ENCODE measurements around the gene FGF11.

Gene FGF11

GRCh38 chr17:7439462-7440112 is at the start of gene FGF11:
Gene FGF11 (plus strand): TSS chr17:7439512. CDS start chr17:7439621, 109 bp downstream.
- H3K27ac ChIP-seq (ENCODE audit: low read depth, low read length) = no peak within 1 kb of the TSS
- H3K4me3 ChIP-seq (ENCODE audit: insufficient read depth, low read length, poor library complexity, severe bottlenecking) = no peak within 1 kb of the TSS

GRCh38 chr17:7389924-7390910 is 49.1 kb upstream of the FGF11 start:
- 0 out of 2 replicates have a peak, but pooled peaks cover 3% of the 10 kb centered on the region for H3F3A ChIP-seq (ENCODE audit: insufficient read depth)
- H3K4me2 ChIP-seq (ENCODE audit: low read depth, low read length, poor library complexity, severe bottlenecking) = no peak overlapping the region
- no peak overlapping the region for H3K9ac ChIP-seq (ENCODE audit: low read length)
- no peak overlapping the region for H2AFZ ChIP-seq (ENCODE audit: low read depth, low read length, severe bottlenecking)
- H3K9me2 ChIP-seq (replicated peaks; ENCODE audit: insufficient read depth, low read length) = no peaks in the 10 kb centered on the region
- H4K20me1 ChIP-seq (ENCODE audit: low read depth, low read length) = no peaks in the 10 kb centered on the region
- no peaks in the 10 kb centered on the region for H3K9me3 ChIP-seq (ENCODE audit: insufficient read depth, low read length)
- no peaks in the 10 kb centered on the region for H3K79me2 ChIP-seq (ENCODE audit: insufficient read depth, low read length)
- no peak overlapping the region for H3K27ac ChIP-seq (ENCODE audit: low read depth, low read length)
- H3K27me3 ChIP-seq (ENCODE audit: low read length) = no peaks in the 10 kb centered on the region
- no peak overlapping the region for H3K4me3 ChIP-seq (ENCODE audit: insufficient read depth, low read length, poor library complexity, severe bottlenecking)
- TF ChIP-seq EZH2phosphoT487 (conservative IDR thresholded peaks at IDR 0.05; ENCODE audit: low read length) (no peak), CTCF (IDR thresholded peaks at IDR 0.05; ENCODE audit: insufficient read depth, low read length, poor library complexity, severe bottlenecking) (no peak)
- no peaks in the 10 kb centered on the region for H3K36me3 ChIP-seq (ENCODE audit: low read length)

More at GRCh38 chr17:7439462-7440112, at the start of gene FGF11:
- no peaks in the 10 kb centered on the region for H4K20me1 ChIP-seq (ENCODE audit: low read depth, low read length)
- H2AFZ ChIP-seq (ENCODE audit: low read depth, low read length, severe bottlenecking) = no peak within 1 kb of the TSS
- peak within 1 kb of the TSS; percentile 21; the same call in 1 of the 2 replicates for H3K9ac ChIP-seq (ENCODE audit: low read length)
- TF ChIP-seq EZH2phosphoT487 (conservative IDR thresholded peaks at IDR 0.05; ENCODE audit: low read length) = no peak
- TF ChIP-seq CTCF (IDR thresholded peaks at IDR 0.05; ENCODE audit: insufficient read depth, low read length, poor library complexity, severe bottlenecking) = no peak
- H3F3A ChIP-seq (ENCODE audit: insufficient read depth) = no peaks in the 10 kb centered on the region
- no peaks in the 10 kb centered on the region for H3K79me2 ChIP-seq (ENCODE audit: insufficient read depth, low read length)
- H3K4me2 ChIP-seq (ENCODE audit: low read depth, low read length, poor library complexity, severe bottlenecking) = peak within 1 kb of the TSS; percentile 39
- H3K27me3 ChIP-seq (ENCODE audit: low read length) = no peaks in the 10 kb centered on the region
- no peaks in the 10 kb centered on the region for H3K9me2 ChIP-seq (replicated peaks; ENCODE audit: insufficient read depth, low read length)
- H3K36me3 ChIP-seq (ENCODE audit: low read length) = no peaks in the 10 kb centered on the region
- H3K9me3 ChIP-seq (ENCODE audit: insufficient read depth, low read length) = no peaks in the 10 kb centered on the region

- H3K27me3 ChIP-seq (ENCODE audit: low read length) = no peaks in the 10 kb centered on the region
- TF ChIP-seq CTCF (IDR thresholded peaks at IDR 0.05; ENCODE audit: insufficient read depth, low read length, poor library complexity, severe bottlenecking) (no peak), EZH2phosphoT487 (conservative IDR thresholded peaks at IDR 0.05; ENCODE audit: low read length) (no peak)
- H3K9me3 ChIP-seq (ENCODE audit: insufficient read depth, low read length) = no peaks in the 10 kb centered on the region
- no peak overlapping the region for H2AFZ ChIP-seq (ENCODE audit: low read depth, low read length, severe bottlenecking)
- 0 out of 2 replicates have a peak, but pooled peaks cover 3% of the 10 kb centered on the region for H3F3A ChIP-seq (ENCODE audit: insufficient read depth)
- H3K4me2 ChIP-seq (ENCODE audit: low read depth, low read length, poor library complexity, severe bottlenecking) = no peak overlapping the region
- H3K9me2 ChIP-seq (replicated peaks; ENCODE audit: insufficient read depth, low read length) = no peaks in the 10 kb centered on the region
- H3K36me3 ChIP-seq (ENCODE audit: low read length) = no peaks in the 10 kb centered on the region
- H3K4me3 ChIP-seq (ENCODE audit: insufficient read depth, low read length, poor library complexity, severe bottlenecking) = no peak overlapping the region
- no peak overlapping the region for H3K9ac ChIP-seq (ENCODE audit: low read length)
- no peak overlapping the region for H3K27ac ChIP-seq (ENCODE audit: low read depth, low read length)
- no peaks in the 10 kb centered on the region for H3K79me2 ChIP-seq (ENCODE audit: insufficient read depth, low read length)
- no peaks in the 10 kb centered on the region for H4K20me1 ChIP-seq (ENCODE audit: low read depth, low read length)
Measured at GRCh38 chr17:7391307-7391706, 48.0 kb upstream of the FGF11 start.
